ENCODE results near the gene CAPN5.

DNA sequence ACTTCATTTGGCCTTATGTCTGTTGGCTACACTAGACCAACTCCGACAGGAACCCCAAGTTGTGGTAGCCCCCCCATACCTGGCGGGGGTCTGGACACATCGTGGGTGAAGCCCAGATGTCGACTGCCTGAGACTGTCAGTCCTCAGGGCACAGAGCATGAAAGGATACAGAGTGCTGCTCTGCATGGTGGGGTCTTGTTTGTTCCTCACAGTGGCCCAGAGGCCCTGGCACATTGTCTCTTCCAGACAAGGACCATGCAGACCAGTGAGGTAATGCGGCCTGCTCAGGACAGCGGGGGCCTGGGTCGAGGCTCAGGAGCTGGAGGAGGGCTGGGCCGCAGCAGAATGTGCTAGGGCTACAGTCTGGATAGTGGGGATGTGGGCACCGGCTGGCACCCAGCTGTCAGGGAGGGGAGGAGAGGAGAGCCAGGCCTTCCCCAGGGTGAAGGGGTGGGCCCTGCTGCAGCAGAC is 14.6 kb downstream of the CAPN5 start:
- TF ChIP-seq, protein P1, sequence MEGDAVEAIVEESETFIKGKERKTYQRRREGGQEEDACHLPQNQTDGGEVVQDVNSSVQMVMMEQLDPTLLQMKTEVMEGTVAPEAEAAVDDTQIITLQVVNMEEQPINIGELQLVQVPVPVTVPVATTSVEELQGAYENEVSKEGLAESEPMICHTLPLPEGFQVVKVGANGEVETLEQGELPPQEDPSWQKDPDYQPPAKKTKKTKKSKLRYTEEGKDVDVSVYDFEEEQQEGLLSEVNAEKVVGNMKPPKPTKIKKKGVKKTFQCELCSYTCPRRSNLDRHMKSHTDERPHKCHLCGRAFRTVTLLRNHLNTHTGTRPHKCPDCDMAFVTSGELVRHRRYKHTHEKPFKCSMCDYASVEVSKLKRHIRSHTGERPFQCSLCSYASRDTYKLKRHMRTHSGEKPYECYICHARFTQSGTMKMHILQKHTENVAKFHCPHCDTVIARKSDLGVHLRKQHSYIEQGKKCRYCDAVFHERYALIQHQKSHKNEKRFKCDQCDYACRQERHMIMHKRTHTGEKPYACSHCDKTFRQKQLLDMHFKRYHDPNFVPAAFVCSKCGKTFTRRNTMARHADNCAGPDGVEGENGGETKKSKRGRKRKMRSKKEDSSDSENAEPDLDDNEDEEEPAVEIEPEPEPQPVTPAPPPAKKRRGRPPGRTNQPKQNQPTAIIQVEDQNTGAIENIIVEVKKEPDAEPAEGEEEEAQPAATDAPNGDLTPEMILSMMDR (IDR thresholded peaks at IDR 0.05; ENCODE audit: poor library complexity): no peak
- TF ChIP-seq EZH2 (IDR thresholded peaks at IDR 0.05; ENCODE audit: borderline replicate concordance): no peak
